ENCODE data around the gene GJC1.
"Not testable (repeated sequence)": the region's sequence is repeated elsewhere in the genome, so short reads cannot be mapped to it uniquely, and the experiment has no call there.

Gene GJC1

DNA sequence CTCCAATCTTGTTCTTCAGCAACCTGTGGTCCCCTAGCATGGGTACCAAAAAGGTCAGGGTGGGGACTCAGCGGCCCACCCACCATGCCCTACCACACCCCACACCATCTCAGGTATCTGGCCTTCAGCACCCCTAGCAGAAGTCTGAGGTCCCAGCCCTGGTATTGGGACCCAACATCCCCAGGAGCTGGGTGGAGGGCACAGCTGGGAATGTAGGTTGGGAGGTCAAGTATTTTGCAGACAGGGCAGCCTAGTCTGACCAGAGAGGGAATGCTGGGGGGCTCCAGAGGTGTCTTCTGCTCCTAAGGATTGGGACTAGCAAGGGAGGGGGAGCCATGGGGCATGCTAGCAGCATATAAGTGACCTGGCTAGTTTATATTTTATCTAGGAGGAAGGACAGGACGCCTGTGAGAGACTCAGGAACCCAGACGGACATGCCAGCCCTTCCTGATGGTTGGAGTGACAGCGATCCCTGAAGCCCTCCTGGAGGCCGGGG, 72.1 kb downstream of the GJC1 start:
- DNase-seq: no peak

GRCh38 chr17:44757045-44757917, 72.8 kb downstream of the GJC1 start:
- DNase-seq: no peak

GRCh38 chr17:44755180-44755579, 74.9 kb downstream of the GJC1 start:
- not testable (repeated sequence) for DNase-seq

DNA sequence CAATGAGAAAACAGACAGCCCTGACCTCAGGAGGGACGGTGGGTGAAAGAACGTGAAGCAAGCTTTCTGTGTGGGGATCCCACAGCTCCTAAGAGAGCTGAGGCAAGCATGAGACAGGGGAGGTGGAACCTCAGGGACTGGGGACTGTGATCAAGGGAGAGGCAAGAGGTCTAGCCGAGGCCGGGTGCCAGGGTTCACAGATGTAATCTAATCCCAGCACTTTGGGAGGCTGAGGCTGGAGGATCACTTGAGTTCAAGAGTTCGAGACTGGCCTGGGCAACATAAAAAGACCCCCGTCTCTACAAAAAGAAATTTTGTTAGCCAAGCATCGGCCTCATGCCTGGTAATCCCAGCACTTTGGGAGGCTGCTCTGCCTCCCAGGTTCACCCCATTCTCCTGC, 75.8 kb downstream of the GJC1 start:
- no peak for DNase-seq

DNA sequence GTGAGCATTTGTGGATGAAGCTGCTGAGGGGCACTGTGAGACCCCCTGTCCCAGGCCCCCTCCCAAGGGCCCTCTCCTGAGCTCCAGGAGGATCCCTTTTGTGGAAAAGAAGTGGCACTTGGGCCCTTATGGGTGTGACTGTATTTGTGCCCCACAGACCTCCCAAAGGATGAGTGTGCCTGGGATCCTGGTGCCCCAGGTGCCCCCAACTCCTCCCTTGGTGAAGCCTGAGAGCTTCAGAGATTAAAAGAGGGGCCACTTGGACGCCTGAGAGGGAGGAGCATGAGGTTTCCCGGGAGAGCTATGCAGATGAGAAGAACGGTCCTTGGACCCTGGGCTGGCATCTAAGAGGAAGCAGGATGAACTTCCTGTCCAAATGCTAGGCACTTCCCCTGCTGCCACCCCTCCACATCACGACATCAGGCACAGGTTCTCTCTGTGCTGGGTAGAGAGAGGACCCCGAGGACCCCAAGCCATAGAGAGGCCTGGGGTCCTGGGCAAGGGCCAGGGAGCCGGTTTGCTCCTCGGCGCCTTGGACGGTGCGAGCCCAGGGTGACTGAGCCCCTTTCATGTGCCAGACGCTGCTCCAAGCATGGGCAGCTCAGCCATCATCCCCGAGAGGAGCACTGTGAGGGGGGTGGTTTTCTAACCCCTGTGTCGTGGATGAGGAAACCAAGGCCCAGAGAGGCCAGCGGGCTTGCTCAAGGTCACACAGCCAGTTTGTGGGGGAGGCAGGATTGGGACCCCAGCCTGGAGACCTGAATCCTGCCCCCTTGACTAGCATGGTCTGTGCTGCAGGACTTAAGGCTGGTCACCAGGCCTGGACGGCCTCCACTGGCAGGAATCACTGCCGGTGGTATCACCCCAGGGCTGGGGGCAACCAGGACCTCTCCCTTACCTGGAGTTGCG, 76.9 kb downstream of the GJC1 start:
- DNase-seq: no peak

GRCh38 chr17:44751806-44752205, 78.3 kb downstream of the GJC1 start:
- DNase-seq: no peak

DNA sequence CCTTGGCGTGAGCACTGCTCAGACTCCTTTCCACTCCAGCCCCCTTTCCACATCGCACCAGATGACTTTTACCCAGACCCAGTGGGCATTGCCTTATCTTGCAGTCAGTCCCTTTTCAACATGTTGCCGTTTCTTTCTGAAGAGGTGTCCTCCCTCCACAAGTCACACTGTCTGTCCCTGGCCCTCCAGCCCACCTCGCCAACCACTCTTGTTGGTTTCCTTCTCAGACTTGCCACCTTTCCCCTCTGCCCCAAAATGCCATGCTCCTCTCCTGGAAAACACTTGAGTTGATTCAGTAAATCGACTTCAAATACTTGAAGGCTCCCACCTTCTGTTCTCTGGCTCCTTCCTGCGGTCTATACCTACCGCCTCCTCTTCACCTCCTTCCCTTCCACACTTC, 78.8 kb downstream of the GJC1 start:
- no peak for DNase-seq

DNA sequence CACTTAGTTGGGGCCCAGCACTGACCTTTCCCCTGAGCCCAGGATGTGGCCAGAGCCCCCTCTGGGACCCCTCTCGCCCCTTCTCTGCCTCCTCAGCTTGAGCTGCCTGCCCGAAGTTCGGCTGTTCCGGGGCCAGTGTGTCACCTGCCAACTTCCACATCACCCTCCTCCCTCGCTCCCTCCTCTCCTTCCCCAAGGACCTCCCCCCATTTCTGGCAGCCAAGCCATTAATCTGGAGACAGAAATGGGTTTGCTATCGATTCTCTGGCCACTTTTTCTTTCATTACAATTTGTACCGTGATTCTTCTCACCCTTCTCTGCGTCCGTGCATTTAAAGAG, 80.1 kb downstream of the GJC1 start:
- DNase-seq: no peak

DNA sequence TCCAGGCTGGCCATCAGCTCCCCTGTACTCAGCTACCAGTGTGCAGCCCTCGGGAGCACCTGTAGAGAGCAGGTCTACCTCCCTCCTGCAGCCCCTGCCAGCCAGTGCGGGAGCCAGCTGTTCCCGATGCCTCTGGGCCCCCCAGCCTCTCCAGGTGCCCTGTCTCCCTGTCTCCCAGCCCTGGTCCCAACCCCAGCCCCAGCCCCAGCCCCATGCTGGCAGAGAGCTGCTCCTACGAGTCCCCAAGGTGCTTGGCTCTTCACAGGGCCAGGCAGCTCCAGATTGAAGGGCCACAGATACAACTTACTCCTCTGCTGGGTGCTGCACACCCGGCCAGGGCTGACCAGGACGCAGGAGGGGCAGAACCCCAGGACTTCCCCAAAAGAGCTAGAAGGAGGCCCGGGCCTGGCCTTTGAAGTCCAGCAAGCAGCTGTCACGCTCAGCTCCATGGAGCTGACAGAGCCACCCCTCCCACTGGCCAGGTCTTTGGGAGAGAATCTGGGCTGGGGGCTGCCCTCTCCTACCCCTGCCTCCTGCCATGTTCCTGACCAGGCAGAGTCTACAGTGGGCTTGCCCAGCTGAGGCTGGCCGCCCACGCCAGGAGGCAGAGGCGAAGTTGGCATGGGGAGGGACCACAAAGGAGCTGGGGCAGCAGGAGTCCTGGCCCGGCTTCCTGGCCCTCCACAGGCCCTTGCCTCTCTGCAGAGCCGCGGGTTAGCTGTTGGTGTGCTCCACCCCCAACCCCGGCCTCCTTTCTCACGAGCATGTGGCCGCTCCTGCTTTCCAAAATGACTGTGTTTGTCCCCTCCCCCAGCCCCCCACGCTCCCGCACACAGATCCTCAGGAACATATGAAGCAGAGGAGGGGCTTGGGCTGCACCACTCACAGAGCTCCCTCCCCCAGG, 80.8 kb downstream of the GJC1 start:
- no peak for DNase-seq

Measured in activated gamma-delta T cell (primary cell).